ENCODE data around the gene CD7.
A peak's percentile ranks its signal among the peaks of the same experiment; 100 is the strongest.

CD7 gene

GRCh38 chr17:82269882-82270500, 47.4 kb downstream of the CD7 start:
- Histone ChIP-seq H3K9ac (ENCODE audit: low read depth, low read length) (no peak overlapping the region), H3K36me3 (ENCODE audit: control insufficient read depth, insufficient read depth, low read length) (peaks cover 60% of the 10 kb centered on the region), H3K4me1 (ENCODE audit: control insufficient read depth, insufficient read depth, low read length) (peaks cover 19% of the 10 kb centered on the region; the same call in 1 of the 2 replicates), H3K27me3 (ENCODE audit: control insufficient read depth, insufficient read depth, low read length) (no peaks in the 10 kb centered on the region), H3K27ac (ENCODE audit: low read depth, low read length) (no peak overlapping the region), H3K4me3 (ENCODE audit: low read depth, low read length) (no peak overlapping the region), H3K9me3 (ENCODE audit: control insufficient read depth, insufficient read depth, low read length) (no peaks in the 10 kb centered on the region)

DNA sequence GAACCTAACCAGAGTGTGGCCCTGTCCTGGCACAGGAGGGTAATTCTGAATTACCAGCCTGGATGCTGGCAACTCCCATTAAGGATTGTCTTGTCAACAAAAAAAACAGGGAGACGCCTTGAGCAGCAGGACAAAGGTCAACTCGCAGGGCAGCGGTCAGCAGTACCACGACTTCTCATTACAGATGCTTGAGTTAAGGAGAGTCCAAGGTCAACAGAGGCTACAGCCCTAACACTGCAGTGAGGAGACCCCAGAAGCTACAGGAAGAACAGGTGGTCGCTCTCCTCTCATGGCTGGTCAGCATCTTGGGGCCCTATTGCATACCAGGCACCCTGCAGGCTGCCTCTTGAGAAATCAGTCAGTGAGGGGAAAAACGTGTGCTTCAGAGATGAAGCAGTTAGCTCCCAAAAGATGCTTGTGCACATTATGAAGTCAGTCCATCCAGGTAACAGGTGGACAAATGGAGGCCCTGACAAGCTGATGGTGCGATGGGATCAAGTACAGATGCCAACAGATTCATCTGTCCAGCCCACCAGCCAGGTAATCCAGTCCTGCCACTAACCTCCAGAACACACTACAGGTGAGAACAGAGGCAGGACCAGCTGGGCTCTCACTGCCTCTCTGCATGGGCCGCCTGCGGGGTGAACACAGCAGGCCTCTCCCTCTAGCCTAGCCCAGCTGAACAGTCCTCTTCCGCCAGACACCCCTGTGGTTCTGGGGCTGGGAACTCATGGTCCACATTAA, 48.1 kb downstream of the CD7 start:
- Histone ChIP-seq H3K4me1 (ENCODE audit: control insufficient read depth, insufficient read depth, low read length) (peaks cover 19% of the 10 kb centered on the region; the same call in 1 of the 2 replicates), H3K27ac (ENCODE audit: low read depth, low read length) (peak overlapping the region; percentile 10), H3K36me3 (ENCODE audit: control insufficient read depth, insufficient read depth, low read length) (peaks cover 66% of the 10 kb centered on the region)

DNA sequence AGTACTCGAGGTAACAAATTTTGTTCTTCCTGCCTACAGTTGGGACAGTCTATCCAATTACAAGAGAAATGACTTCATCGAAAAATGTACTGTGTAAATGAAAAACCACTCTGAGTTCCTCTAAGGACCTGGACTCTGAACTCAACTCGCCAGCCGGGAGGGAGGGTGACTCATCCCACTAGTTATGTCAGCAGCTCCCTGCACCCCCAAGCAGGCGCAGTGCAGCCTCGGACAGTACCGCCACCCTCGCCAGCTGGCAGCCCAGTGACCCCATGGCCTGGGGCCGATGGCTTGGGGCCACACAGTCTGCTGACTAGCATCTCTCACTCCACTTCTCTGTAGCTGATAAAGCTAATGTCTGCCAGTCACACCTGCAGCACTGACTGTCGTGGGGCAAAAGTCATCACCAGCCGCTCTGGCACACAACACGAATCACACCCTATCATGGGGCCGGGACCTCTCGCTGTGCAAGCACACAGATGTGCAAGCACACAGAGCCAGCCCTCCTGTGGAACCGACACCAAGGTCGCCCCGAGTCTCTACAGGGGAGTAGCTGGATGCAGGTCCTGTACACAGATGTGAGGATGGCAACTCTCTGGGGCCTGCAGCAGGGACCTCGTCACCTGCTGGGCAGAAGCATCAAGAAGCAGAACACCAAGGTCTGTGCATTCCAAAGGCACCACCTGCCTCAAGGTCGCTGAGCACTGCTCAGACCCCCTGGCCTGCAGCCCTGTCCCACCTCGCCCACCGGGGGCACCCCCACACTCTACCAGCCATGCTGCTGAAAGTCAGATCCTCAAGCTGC, 49.6 kb downstream of the CD7 start:
- peaks cover 81% of the 10 kb centered on the region for H3K36me3 ChIP-seq (ENCODE audit: control insufficient read depth, insufficient read depth, low read length)
- no peaks in the 10 kb centered on the region for H3K9me3 ChIP-seq (ENCODE audit: control insufficient read depth, insufficient read depth, low read length)
- H3K4me1 ChIP-seq (ENCODE audit: control insufficient read depth, insufficient read depth, low read length): peaks cover 13% of the 10 kb centered on the region; the same call in 1 of the 2 replicates
- no peak overlapping the region for H3K27ac ChIP-seq (ENCODE audit: low read depth, low read length)
- H3K9ac ChIP-seq (ENCODE audit: low read depth, low read length): no peak overlapping the region
- H3K4me3 ChIP-seq (ENCODE audit: low read depth, low read length): no peak overlapping the region
- no peaks in the 10 kb centered on the region for H3K27me3 ChIP-seq (ENCODE audit: control insufficient read depth, insufficient read depth, low read length)

More for the DNA sequence above, 48.1 kb downstream of the CD7 start:
- Histone ChIP-seq H3K9me3 (ENCODE audit: control insufficient read depth, insufficient read depth, low read length) (no peaks in the 10 kb centered on the region), H3K4me3 (ENCODE audit: low read depth, low read length) (no peak overlapping the region), H3K9ac (ENCODE audit: low read depth, low read length) (no peak overlapping the region), H3K27me3 (ENCODE audit: control insufficient read depth, insufficient read depth, low read length) (no peaks in the 10 kb centered on the region)

DNA sequence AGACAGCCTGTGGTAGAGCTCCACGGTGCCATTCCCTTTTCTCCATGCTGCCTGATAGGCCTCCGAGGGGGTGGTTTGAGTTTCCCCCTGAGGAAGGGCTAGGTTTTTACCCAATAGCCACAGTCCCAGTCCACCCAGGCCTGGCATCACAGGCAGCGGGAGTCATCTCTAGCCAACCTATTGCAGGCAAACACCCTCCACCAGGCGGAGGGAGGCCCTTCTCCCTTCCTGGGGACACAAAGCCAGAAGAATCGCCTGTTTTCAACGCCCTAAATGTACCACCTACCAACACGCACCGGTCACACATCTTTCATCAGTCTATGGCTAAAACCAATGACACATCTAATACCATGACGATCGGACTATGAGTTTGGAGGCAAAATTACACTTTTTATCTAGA, 51.3 kb downstream of the CD7 start:
- H3K36me3 ChIP-seq (ENCODE audit: control insufficient read depth, insufficient read depth, low read length): peaks cover 89% of the 10 kb centered on the region
- no peak overlapping the region for H3K27ac ChIP-seq (ENCODE audit: low read depth, low read length)
- no peak overlapping the region for H3K4me3 ChIP-seq (ENCODE audit: low read depth, low read length)
- no peaks in the 10 kb centered on the region for H3K27me3 ChIP-seq (ENCODE audit: control insufficient read depth, insufficient read depth, low read length)
- H3K4me1 ChIP-seq (ENCODE audit: control insufficient read depth, insufficient read depth, low read length): peaks cover 13% of the 10 kb centered on the region; the same call in 1 of the 2 replicates
- H3K9ac ChIP-seq (ENCODE audit: low read depth, low read length): no peak overlapping the region
- no peaks in the 10 kb centered on the region for H3K9me3 ChIP-seq (ENCODE audit: control insufficient read depth, insufficient read depth, low read length)
